ENCODE measurements around the gene ATL1. TPM values are rescaled to one million over a fixed set of nuclear protein-coding genes. Genes with fewer than 3 reads are reported as not detected.

Gene ATL1
- total RNA-seq: 3.1 and 4.2 TPM in 2 replicates

GRCh38 chr14:50559990-50560930, at the start of gene ATL1:
TSS of gene ATL1 (plus strand) at chr14:50560145. CDS start at chr14:50560266, 121 bp downstream.
- DNase-seq (ENCODE audit: low read depth): no peak
- no peak for TF ChIP-seq CTCF (IDR thresholded peaks at IDR 0.05; ENCODE audit: insufficient read depth, low read length, poor library complexity, severe bottlenecking)
- H3K27me3 ChIP-seq (ENCODE audit: control insufficient read depth, insufficient read depth, low read length): no peaks in the 10 kb centered on the region
- H3K4me3 ChIP-seq (ENCODE audit: low read depth, low read length): peak within 1 kb of the TSS; percentile 62
- no peaks in the 10 kb centered on the region for H3K36me3 ChIP-seq (ENCODE audit: control insufficient read depth, insufficient read depth, low read length)

GRCh38 chr14:50510157-50510556, 49.8 kb upstream of the ATL1 start:
- no peak overlapping the region for H3K4me3 ChIP-seq (ENCODE audit: low read depth, low read length)
- DNase-seq (ENCODE audit: low read depth): no peak
- H3K36me3 ChIP-seq (ENCODE audit: control insufficient read depth, insufficient read depth, low read length): no peaks in the 10 kb centered on the region
- TF ChIP-seq CTCF (IDR thresholded peaks at IDR 0.05; ENCODE audit: insufficient read depth, low read length, poor library complexity, severe bottlenecking): no peak
- no peaks in the 10 kb centered on the region for H3K27me3 ChIP-seq (ENCODE audit: control insufficient read depth, insufficient read depth, low read length)

GRCh38 chr14:50512463-50512862, 47.5 kb upstream of the ATL1 start:
- no peak for DNase-seq (ENCODE audit: low read depth)
- H3K27me3 ChIP-seq (ENCODE audit: control insufficient read depth, insufficient read depth, low read length): no peaks in the 10 kb centered on the region
- H3K4me3 ChIP-seq (ENCODE audit: low read depth, low read length): no peak overlapping the region
- no peaks in the 10 kb centered on the region for H3K36me3 ChIP-seq (ENCODE audit: control insufficient read depth, insufficient read depth, low read length)
- TF ChIP-seq CTCF (IDR thresholded peaks at IDR 0.05; ENCODE audit: insufficient read depth, low read length, poor library complexity, severe bottlenecking): no peak

GRCh38 chr14:50516091-50516490, 43.9 kb upstream of the ATL1 start:
- no peak for TF ChIP-seq CTCF (IDR thresholded peaks at IDR 0.05; ENCODE audit: insufficient read depth, low read length, poor library complexity, severe bottlenecking)
- no peaks in the 10 kb centered on the region for H3K27me3 ChIP-seq (ENCODE audit: control insufficient read depth, insufficient read depth, low read length)
- H3K4me3 ChIP-seq (ENCODE audit: low read depth, low read length): no peak overlapping the region
- no peak for DNase-seq (ENCODE audit: low read depth)
- no peaks in the 10 kb centered on the region for H3K36me3 ChIP-seq (ENCODE audit: control insufficient read depth, insufficient read depth, low read length)

GRCh38 chr14:50520947-50521815, 38.8 kb upstream of the ATL1 start:
- no peak for DNase-seq (ENCODE audit: low read depth)
- H3K4me3 ChIP-seq (ENCODE audit: low read depth, low read length): no peak overlapping the region
- H3K36me3 ChIP-seq (ENCODE audit: control insufficient read depth, insufficient read depth, low read length): no peaks in the 10 kb centered on the region
- TF ChIP-seq CTCF (IDR thresholded peaks at IDR 0.05; ENCODE audit: insufficient read depth, low read length, poor library complexity, severe bottlenecking): no peak
- no peaks in the 10 kb centered on the region for H3K27me3 ChIP-seq (ENCODE audit: control insufficient read depth, insufficient read depth, low read length)
